ENCODE results near the gene C1GALT1.
"Not testable (repeated sequence)": the region's sequence is repeated elsewhere in the genome, so short reads cannot be mapped to it uniquely, and the experiment has no call there.

Gene C1GALT1

GRCh38 chr7:7182156-7183060, at the start of gene C1GALT1:
Gene C1GALT1, plus strand, starts transcription at chr7:7182544. Its CDS starts 51,776 bp downstream, at chr7:7234320.
- DNase-seq (ENCODE audit: low read depth), result peak; percentile 98

- no peak for DNase-seq (ENCODE audit: low read depth)
Measured at GRCh38 chr7:7134046-7134445, 48.3 kb upstream of the C1GALT1 start.

GRCh38 chr7:7135074-7135473, 47.3 kb upstream of the C1GALT1 start:
- no peak for DNase-seq (ENCODE audit: low read depth)

GRCh38 chr7:7135924-7136323, 46.4 kb upstream of the C1GALT1 start:
- not testable (repeated sequence) for DNase-seq (ENCODE audit: low read depth)

- no peak for DNase-seq (ENCODE audit: low read depth)
Measured at GRCh38 chr7:7136466-7137381, 45.6 kb upstream of the C1GALT1 start.

- DNase-seq (ENCODE audit: low read depth), result no peak
Measured at GRCh38 chr7:7138897-7139296, 43.4 kb upstream of the C1GALT1 start.

- not testable (repeated sequence) for DNase-seq (ENCODE audit: low read depth)
Measured at GRCh38 chr7:7143404-7143803, 38.9 kb upstream of the C1GALT1 start.

- not testable (repeated sequence) for DNase-seq (ENCODE audit: low read depth)
Measured at GRCh38 chr7:7145151-7145550, 37.2 kb upstream of the C1GALT1 start.

GRCh38 chr7:7146837-7147236, 35.5 kb upstream of the C1GALT1 start:
- DNase-seq (ENCODE audit: low read depth), result no peak

GRCh38 chr7:7148798-7149481, 33.4 kb upstream of the C1GALT1 start:
- no peak for DNase-seq (ENCODE audit: low read depth)

GRCh38 chr7:7151285-7151684, 31.1 kb upstream of the C1GALT1 start:
- DNase-seq (ENCODE audit: low read depth), result no peak

GRCh38 chr7:7151865-7152264, 30.5 kb upstream of the C1GALT1 start:
- no peak for DNase-seq (ENCODE audit: low read depth)

GRCh38 chr7:7152315-7152714, 30.0 kb upstream of the C1GALT1 start:
- no peak for DNase-seq (ENCODE audit: low read depth)

GRCh38 chr7:7154355-7154754, 28.0 kb upstream of the C1GALT1 start:
- DNase-seq (ENCODE audit: low read depth), result not testable (repeated sequence)

- no peak for DNase-seq (ENCODE audit: low read depth)
Measured at GRCh38 chr7:7156663-7157062, 25.7 kb upstream of the C1GALT1 start.

GRCh38 chr7:7157177-7157886, 25.0 kb upstream of the C1GALT1 start:
- peak; percentile 77 for DNase-seq (ENCODE audit: low read depth)

- DNase-seq (ENCODE audit: low read depth), result peak; percentile 85
Measured at GRCh38 chr7:7157887-7158271, 24.5 kb upstream of the C1GALT1 start.

GRCh38 chr7:7159063-7159658, 23.2 kb upstream of the C1GALT1 start:
- no peak for DNase-seq (ENCODE audit: low read depth)

GRCh38 chr7:7164591-7164990, 17.8 kb upstream of the C1GALT1 start:
- DNase-seq (ENCODE audit: low read depth), result no peak

GRCh38 chr7:7165372-7165771, 17.0 kb upstream of the C1GALT1 start:
- no peak for DNase-seq (ENCODE audit: low read depth)

- DNase-seq (ENCODE audit: low read depth), result no peak
Measured at GRCh38 chr7:7166318-7166717, 16.0 kb upstream of the C1GALT1 start.
